ENCODE results near the gene TTC33.

DNA sequence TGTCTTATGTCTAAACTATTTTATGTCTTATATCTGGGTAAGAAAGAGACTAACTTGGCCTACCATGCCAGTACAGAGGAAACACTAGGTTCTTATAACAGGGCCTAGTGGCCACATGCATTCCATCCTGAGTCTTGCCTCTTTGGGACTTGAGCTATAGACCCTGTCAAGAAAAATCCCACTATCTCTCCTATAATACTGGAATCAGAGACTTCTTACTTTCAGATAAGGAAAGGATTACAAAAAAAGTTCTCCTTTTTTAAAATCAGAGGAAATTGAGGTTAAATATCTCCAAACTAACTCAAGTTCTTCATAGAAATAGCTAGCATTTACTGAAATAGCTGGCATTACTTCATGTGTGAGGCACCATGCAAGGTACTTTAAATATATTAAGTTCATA lies 41.8 kb downstream of the TTC33 start:
- TF ChIP-seq SIN3A (IDR thresholded peaks at IDR 0.05; ENCODE audit: borderline replicate concordance, insufficient read depth, low read length) (no peak), REST (IDR thresholded peaks at IDR 0.05; ENCODE audit: insufficient read depth in 1 of 2, low read depth in 2 of 2, low read length in 2 of 2) (no peak), POLR2AphosphoS5 (IDR thresholded peaks at IDR 0.05; ENCODE audit: low read depth, low read length) (no peak), TAF1 (IDR thresholded peaks at IDR 0.05; ENCODE audit: borderline replicate concordance, insufficient read depth, low read length) (no peak), FOXP2 (optimal IDR thresholded peaks at IDR 0.05; ENCODE audit: borderline replicate concordance, extremely low read depth, extremely low read length, insufficient read depth) (no peak)
